Muscle of arm (tissue), 12 donors: ENCODE data around the gene HIBCH. TPM values are rescaled to one million over a fixed set of nuclear protein-coding genes. Genes with fewer than 3 reads are reported as not detected.
A peak's percentile ranks its signal among the peaks of the same experiment; 100 is the strongest.

ENCODE experiments used
- DNase-seq: peaks from one replicate; pipeline ENCODE4 v3.0.0-alpha.2; 2013
- polyA plus RNA-seq, 12 donors: library from polyadenylated mRNA; unstranded; fragments of 120-200 nt; gene quantifications; one replicate each; pipeline ENCODE4 v1.2.1, GENCODE V29; 2013; ENCODE audit not compliant: insufficient read length in 12 of 12

HIBCH gene
- polyA plus RNA-seq, 12 donors: 27.0 to 48.7 (median 31.3) TPM; not detected in 1

- no peak for DNase-seq
Measured at GRCh38 chr2:190197143-190197720, 122.4 kb downstream of the HIBCH start.

GRCh38 chr2:190190507-190191162, 129.0 kb downstream of the HIBCH start:
- no peak for DNase-seq

GRCh38 chr2:190188289-190188688, 131.3 kb downstream of the HIBCH start:
- no peak for DNase-seq

- no peak for DNase-seq
Measured at GRCh38 chr2:190186238-190186637, 133.4 kb downstream of the HIBCH start.

GRCh38 chr2:190185380-190185779, 134.2 kb downstream of the HIBCH start:
- no peak for DNase-seq

GRCh38 chr2:190184460-190184859, 135.2 kb downstream of the HIBCH start:
- DNase-seq: no peak

- DNase-seq: no peak
Measured at GRCh38 chr2:190183539-190183938, 136.1 kb downstream of the HIBCH start.

- no peak for DNase-seq
Measured at GRCh38 chr2:190182071-190182524, 137.5 kb downstream of the HIBCH start.

- no peak for DNase-seq
Measured at GRCh38 chr2:190181123-190181669, 138.4 kb downstream of the HIBCH start.

GRCh38 chr2:190180313-190181122, 139.1 kb downstream of the HIBCH start:
- peak; percentile 27 for DNase-seq

- DNase-seq: no peak
Measured at GRCh38 chr2:190179754-190180312, 139.8 kb downstream of the HIBCH start.

- DNase-seq: no peak
Measured at GRCh38 chr2:190178066-190178722, 141.4 kb downstream of the HIBCH start.

- peak; percentile 21 for DNase-seq
Measured at GRCh38 chr2:190177249-190178040, 142.2 kb downstream of the HIBCH start.

GRCh38 chr2:190173392-190173791, 146.2 kb downstream of the HIBCH start:
- DNase-seq: no peak

- no peak for DNase-seq
Measured at GRCh38 chr2:190170673-190171072, 149.0 kb downstream of the HIBCH start.

GRCh38 chr2:190169221-190170072, 150.2 kb downstream of the HIBCH start:
- no peak for DNase-seq

GRCh38 chr2:190167702-190168101, 151.9 kb downstream of the HIBCH start:
- DNase-seq: no peak

GRCh38 chr2:190165491-190165890, 154.1 kb downstream of the HIBCH start:
- DNase-seq: no peak

- DNase-seq: no peak
Measured at GRCh38 chr2:190162851-190163250, 156.8 kb downstream of the HIBCH start.

- peak; percentile 88 for DNase-seq
Measured at GRCh38 chr2:190159453-190159852, 160.2 kb downstream of the HIBCH start.
